ENCODE results near the gene CCDC12. TPM values are rescaled to one million over a fixed set of nuclear protein-coding genes. Genes with fewer than 3 reads are reported as not detected.

The CCDC12 gene
- total RNA-seq, 2 donors from 2014 or later, result 46.7 to 47.8 TPM

- H3K27me3 ChIP-seq (ENCODE audit: control insufficient read depth, insufficient read depth, low read length, poor library complexity, severe bottlenecking), result no peaks in the 10 kb centered on the region
- TF ChIP-seq CTCF (conservative IDR thresholded peaks at IDR 0.05), result peak; percentile 92
- DNase-seq, result peak; percentile 97
- no peaks in the 10 kb centered on the region for H3K9me3 ChIP-seq (ENCODE audit: control insufficient read depth, low read length)
- 16 to 36% methylated on average over 11 to 18 of the region's 18 CpGs for WGBS, 2 experiments (ENCODE audit: insufficient coverage in 1 of 2, insufficient read length in 1 of 2)
- Mint-ChIP-seq H3K9me3 (no peaks in the 10 kb centered on the region), H3K4me3 (no peak overlapping the region), H3K36me3 (ENCODE audit: low read depth) (no peaks in the 10 kb centered on the region), H3K27me3 (ENCODE audit: insufficient read depth) (no peaks in the 10 kb centered on the region), H3K27ac (no peak overlapping the region), H3K4me1 (no peaks in the 10 kb centered on the region)
- no peaks in the 10 kb centered on the region for H3K36me3 ChIP-seq (ENCODE audit: control insufficient read depth, insufficient read depth, low read length)
- H3K9ac ChIP-seq (ENCODE audit: extremely low read depth, low read length, poor library complexity, severe bottlenecking), result no peak overlapping the region
- no peaks in the 10 kb centered on the region for H3K4me1 ChIP-seq (ENCODE audit: control insufficient read depth, insufficient read depth, low read length)
- no peak overlapping the region for H3K27ac ChIP-seq (ENCODE audit: low read depth, low read length)
- H3K4me3 ChIP-seq (ENCODE audit: low read length), result no peak overlapping the region
Observed at GRCh38 chr3:46909535-46910161, 66.9 kb downstream of the CCDC12 start.

- no peak for DNase-seq
- Histone ChIP-seq H3K9ac (ENCODE audit: extremely low read depth, low read length, poor library complexity, severe bottlenecking) (no peak overlapping the region), H3K27me3 (ENCODE audit: control insufficient read depth, insufficient read depth, low read length, poor library complexity, severe bottlenecking) (no peaks in the 10 kb centered on the region), H3K4me1 (ENCODE audit: control insufficient read depth, insufficient read depth, low read length) (no peaks in the 10 kb centered on the region), H3K4me3 (ENCODE audit: low read length) (no peak overlapping the region), H3K9me3 (ENCODE audit: control insufficient read depth, low read length) (no peaks in the 10 kb centered on the region), H3K36me3 (ENCODE audit: control insufficient read depth, insufficient read depth, low read length) (no peaks in the 10 kb centered on the region), H3K27ac (ENCODE audit: low read depth, low read length) (no peak overlapping the region)
- no peaks in the 10 kb centered on the region for H3K36me3 Mint-ChIP-seq (ENCODE audit: low read depth)
- no peak overlapping the region for H3K27ac Mint-ChIP-seq
- no peaks in the 10 kb centered on the region for H3K27me3 Mint-ChIP-seq (ENCODE audit: insufficient read depth)
- H3K4me3 Mint-ChIP-seq, result no peak overlapping the region
- no peaks in the 10 kb centered on the region for H3K4me1 Mint-ChIP-seq
- no peaks in the 10 kb centered on the region for H3K9me3 Mint-ChIP-seq
- no peak for TF ChIP-seq CTCF (conservative IDR thresholded peaks at IDR 0.05)
- 60 to 94% methylated on average over 1 to 8 of the region's 8 CpGs for WGBS, 2 experiments (ENCODE audit: insufficient coverage in 1 of 2, insufficient read length in 1 of 2)
Observed at GRCh38 chr3:46908986-46909534, 67.5 kb downstream of the CCDC12 start.

GRCh38 chr3:46908294-46908985 lies 68.1 kb downstream of the CCDC12 start:
- DNase-seq, result no peak
- TF ChIP-seq CTCF (conservative IDR thresholded peaks at IDR 0.05), result no peak
- Mint-ChIP-seq H3K9me3 (no peaks in the 10 kb centered on the region), H3K27me3 (ENCODE audit: insufficient read depth) (no peaks in the 10 kb centered on the region), H3K27ac (no peak overlapping the region), H3K4me1 (no peaks in the 10 kb centered on the region), H3K36me3 (ENCODE audit: low read depth) (no peaks in the 10 kb centered on the region), H3K4me3 (no peak overlapping the region)
- no peaks in the 10 kb centered on the region for H3K4me1 ChIP-seq (ENCODE audit: control insufficient read depth, insufficient read depth, low read length)
- no peak overlapping the region for H3K4me3 ChIP-seq (ENCODE audit: low read length)
- H3K9me3 ChIP-seq (ENCODE audit: control insufficient read depth, low read length), result no peaks in the 10 kb centered on the region
- WGBS, 2 experiments (ENCODE audit: insufficient coverage in 1 of 2, insufficient read length in 1 of 2), result 94 to 98% methylated on average over 15 to 24 of the region's 24 CpGs
- no peaks in the 10 kb centered on the region for H3K27me3 ChIP-seq (ENCODE audit: control insufficient read depth, insufficient read depth, low read length, poor library complexity, severe bottlenecking)
- no peak overlapping the region for H3K9ac ChIP-seq (ENCODE audit: extremely low read depth, low read length, poor library complexity, severe bottlenecking)
- no peaks in the 10 kb centered on the region for H3K36me3 ChIP-seq (ENCODE audit: control insufficient read depth, insufficient read depth, low read length)
- no peak overlapping the region for H3K27ac ChIP-seq (ENCODE audit: low read depth, low read length)
